Cerebellar cortex (tissue), 1 donor: ENCODE results near the gene CFAP20.

Experiments used
- DNase-seq: peaks from one replicate; pipeline ENCODE4 v3.0.0-alpha.2; 2015; ENCODE audit warnings: low spot score

The CFAP20 gene

GRCh38 chr16:58129097-58129936 lies at the start of gene CFAP20:
TSS of gene CFAP20 (minus strand) at chr16:58129381. CDS start at chr16:58129115, 266 bp downstream.
- DNase-seq, result peak; percentile 100

GRCh38 chr16:58177353-58177710 lies 48.2 kb upstream of the CFAP20 start:
- no peak for DNase-seq

GRCh38 chr16:58176608-58177352 lies 47.6 kb upstream of the CFAP20 start:
- DNase-seq, result no peak

- no peak for DNase-seq
Observed at GRCh38 chr16:58170223-58170622, 41.0 kb upstream of the CFAP20 start.

- DNase-seq, result no peak
Observed at GRCh38 chr16:58160855-58161254, 31.7 kb upstream of the CFAP20 start.

GRCh38 chr16:58158725-58159124 lies 29.5 kb upstream of the CFAP20 start:
- DNase-seq, result no peak

GRCh38 chr16:58157951-58158540 lies 28.9 kb upstream of the CFAP20 start:
- DNase-seq, result no peak

- no peak for DNase-seq
Observed at GRCh38 chr16:58157239-58157638, 28.1 kb upstream of the CFAP20 start.

- DNase-seq, result no peak
Observed at GRCh38 chr16:58155839-58156238, 26.7 kb upstream of the CFAP20 start.

GRCh38 chr16:58154345-58154744 lies 25.2 kb upstream of the CFAP20 start:
- no peak for DNase-seq

GRCh38 chr16:58152246-58152868 lies 23.2 kb upstream of the CFAP20 start:
- DNase-seq, result no peak

- no peak for DNase-seq
Observed at GRCh38 chr16:58148526-58148925, 19.3 kb upstream of the CFAP20 start.

- DNase-seq, result no peak
Observed at GRCh38 chr16:58148099-58148498, 18.9 kb upstream of the CFAP20 start.

GRCh38 chr16:58138852-58139251 lies 9.7 kb upstream of the CFAP20 start:
- DNase-seq, result no peak

GRCh38 chr16:58137581-58137980 lies 8.4 kb upstream of the CFAP20 start:
- DNase-seq, result no peak

- DNase-seq, result no peak
Observed at GRCh38 chr16:58128711-58129096, 477 bp downstream of the CFAP20 start.

GRCh38 chr16:58128181-58128631 lies 975 bp downstream of the CFAP20 start:
- peak; percentile 31 for DNase-seq

GRCh38 chr16:58127634-58128033 lies 1.5 kb downstream of the CFAP20 start:
- peak; percentile 24 for DNase-seq

GRCh38 chr16:58127033-58127556 lies 2.1 kb downstream of the CFAP20 start:
- DNase-seq, result peak; percentile 30

GRCh38 chr16:58126451-58126961 lies 2.7 kb downstream of the CFAP20 start:
- no peak for DNase-seq

- no peak for DNase-seq
Observed at GRCh38 chr16:58125781-58126335, 3.3 kb downstream of the CFAP20 start.

GRCh38 chr16:58125041-58125440 lies 4.1 kb downstream of the CFAP20 start:
- DNase-seq, result no peak
